Common myeloid progenitor, CD34-positive (primary cell): ENCODE measurements around the gene ACAD11.

Experiments
- CTCF ChIA-PET: fragments of 350-600 bp; sonication (Branson Sonifier 250); formaldehyde crosslinking; loops from one replicate; lab custom pipeline; 2021; ENCODE audit warnings: antibody characterized with exemption; lab: Charles Lee
- POLR2A ChIA-PET: fragments of 350-600 bp; sonication (Branson Sonifier 250); formaldehyde crosslinking; loops from one replicate; lab custom pipeline; 2021; ENCODE audit warnings: antibody characterized with exemption; lab: Charles Lee
- DNase-seq, 3 donors: peaks; one replicate each; pipeline versions ENCODE4 v3.0.0 to v3.0.0-alpha.2; 2013
- H3K27ac ChIP-seq, 2 experiments: 1 replicate in 1 of 2; 2 replicates in 1 of 2; pipeline ENCODE4 v1.7.0; 2013; ENCODE audit warnings: inconsistent platforms in 2 of 2, low read length in 2 of 2, mild to moderate bottlenecking in 2 of 2, low read depth in 1 of 2, moderate library complexity in 1 of 2; ENCODE audit not compliant: severe bottlenecking in 2 of 2, insufficient read depth in 1 of 2, poor library complexity in 1 of 2
- H3K27me3 ChIP-seq, 5 experiments: replicated peaks in 2 of 5; 1 replicate in 3 of 5; 2 replicates in 2 of 5; pipeline versions ENCODE4 v1.6.1 to v1.7.0; 2013; ENCODE audit warnings: low read length in 4 of 5, mild to moderate bottlenecking in 2 of 5, moderate library complexity in 2 of 5, inconsistent platforms in 1 of 5; ENCODE audit not compliant: insufficient read depth in 5 of 5, control insufficient read depth in 4 of 5
- H3K36me3 ChIP-seq, 4 experiments: 1 replicate in 2 of 4; 2 replicates in 2 of 4; pipeline versions ENCODE4 v1.6.1 to v1.7.0; 2013; ENCODE audit warnings: low read length in 3 of 4, control low read depth in 1 of 4, mild to moderate bottlenecking in 1 of 4; ENCODE audit not compliant: control insufficient read depth in 4 of 4, insufficient read depth in 4 of 4
- H3K4me1 ChIP-seq, 4 experiments: 1 replicate in 3 of 4; 2 replicates in 1 of 4; pipeline versions ENCODE4 v1.6.1 to v1.7.1; 2013; ENCODE audit warnings: low read length in 3 of 4, mild to moderate bottlenecking in 3 of 4, control low read depth in 1 of 4, inconsistent platforms in 1 of 4, moderate library complexity in 1 of 4; ENCODE audit not compliant: control insufficient read depth in 4 of 4, insufficient read depth in 4 of 4; ENCODE audit errors: control extremely low read depth in 1 of 4
- H3K4me3 ChIP-seq, 7 experiments: 1 replicate in 4 of 7; 2 replicates in 3 of 7; pipeline versions ENCODE4 v1.5.1 to v1.7.0; 2013; ENCODE audit warnings: mild to moderate bottlenecking in 7 of 7, low read length in 6 of 7, moderate library complexity in 6 of 7, inconsistent platforms in 2 of 7, low read depth in 2 of 7, control low read depth in 1 of 7; ENCODE audit not compliant: insufficient read depth in 4 of 7, control insufficient read depth in 1 of 7; ENCODE audit errors: extremely low read depth in 1 of 7
- H3K9me3 ChIP-seq, 5 experiments: 1 replicate in 4 of 5; 2 replicates in 1 of 5; pipeline versions ENCODE4 v1.6.1 to v1.7.1; 2013; ENCODE audit warnings: low read length in 4 of 5, mild to moderate bottlenecking in 2 of 5, inconsistent platforms in 1 of 5, low read depth in 1 of 5, moderate library complexity in 1 of 5; ENCODE audit not compliant: control insufficient read depth in 4 of 5, insufficient read depth in 2 of 5; ENCODE audit errors: control extremely low read depth in 1 of 5
- WGBS: methylation state at CpG from one replicate; pipeline ENCODE4 v1.1.5; 2013; ENCODE audit not compliant: insufficient coverage; 5-methylcytosine and 5-hydroxymethylcytosine counted together

ACAD11 gene

GRCh38 chr3:132517311-132517710, 142.3 kb downstream of the ACAD11 start:
- ChIA-PET CTCF (no interaction called here), POLR2A (no interaction called here)
- 100% methylated on average over 2 of the region's 2 CpGs for WGBS
- Histone ChIP-seq H3K4me3 (no peak overlapping the region), H3K9me3 (no peaks in the 10 kb centered on the region), H3K27ac (no peak overlapping the region), H3K27me3 (no peaks in the 10 kb centered on the region), H3K4me1 (no peaks in the 10 kb centered on the region), H3K36me3 (peaks cover 30 to 77% (median 53%) of the 10 kb centered on the region in 4 experiments)
- DNase-seq, result no peak

- H3K36me3 ChIP-seq, result peaks cover 28 to 86% (median 61%) of the 10 kb centered on the region in 4 experiments
- POLR2A ChIA-PET, result no interaction called here
- CTCF ChIA-PET, result no interaction called here
- no peaks in the 10 kb centered on the region for H3K27me3 ChIP-seq
- no peak for DNase-seq
- no peaks in the 10 kb centered on the region for H3K9me3 ChIP-seq
- WGBS, result 100% methylated on average over 3 of the region's 5 CpGs
- no peak overlapping the region for H3K27ac ChIP-seq
- H3K4me3 ChIP-seq, result no peak overlapping the region
- H3K4me1 ChIP-seq, result no peaks in the 10 kb centered on the region
These were observed 146.6 kb downstream of the ACAD11 start for GRCh38 chr3:132513057-132513456.

GRCh38 chr3:132509506-132509905, 150.1 kb downstream of the ACAD11 start:
- no peaks in the 10 kb centered on the region for H3K9me3 ChIP-seq
- no peaks in the 10 kb centered on the region for H3K4me1 ChIP-seq
- WGBS, result no CpG with 5 or more reads among the region's 1 CpG
- DNase-seq, result no peak
- no peak overlapping the region for H3K27ac ChIP-seq
- H3K36me3 ChIP-seq, result peaks cover 29 to 78% (median 65%) of the 10 kb centered on the region in 4 experiments
- ChIA-PET POLR2A (no interaction called here), CTCF (interaction anchor here (1.3 kb wide), 1 partner anchor 13 kb away, joined by 3 read pairs; no protein-coding TSS in a partner anchor)
- no peaks in the 10 kb centered on the region for H3K27me3 ChIP-seq
- no peak overlapping the region for H3K4me3 ChIP-seq

GRCh38 chr3:132509096-132509495, 150.5 kb downstream of the ACAD11 start:
- H3K27ac ChIP-seq, result no peak overlapping the region
- H3K4me3 ChIP-seq, result no peak overlapping the region
- H3K36me3 ChIP-seq, result peaks cover 29 to 78% (median 64%) of the 10 kb centered on the region in 4 experiments
- H3K9me3 ChIP-seq, result no peaks in the 10 kb centered on the region
- no peaks in the 10 kb centered on the region for H3K27me3 ChIP-seq
- POLR2A ChIA-PET, result no interaction called here
- 100% methylated on average over 1 of the region's 1 CpG for WGBS
- DNase-seq, result no peak
- CTCF ChIA-PET, result no interaction called here
- H3K4me1 ChIP-seq, result no peaks in the 10 kb centered on the region
